GM20000 (cell line): ENCODE measurements around the gene NPLOC4.

Source experiments
- DNase-seq: peaks from one replicate; pipeline ENCODE4 v3.0.0; 2012; ENCODE audit warnings: low spot score
- CTCF ChIP-seq: IDR thresholded peaks from 2 replicates; pipeline ENCODE4 v1.5.1; 2012; ENCODE audit warnings: mild to moderate bottlenecking, control low read depth; ENCODE audit errors: extremely low read depth, missing control alignments

NPLOC4 gene

GRCh38 chr17:81550285-81550684 is 86.6 kb downstream of the NPLOC4 start:
- no peak for TF ChIP-seq CTCF
- DNase-seq: no peak

- DNase-seq: no peak
- no peak for TF ChIP-seq CTCF
These were observed 87.1 kb downstream of the NPLOC4 start for GRCh38 chr17:81549826-81550225.

- no peak for DNase-seq
- TF ChIP-seq CTCF: no peak
These were observed 87.8 kb downstream of the NPLOC4 start for GRCh38 chr17:81549031-81549557.

GRCh38 chr17:81547614-81547982 is 89.3 kb downstream of the NPLOC4 start:
- TF ChIP-seq CTCF: no peak
- no peak for DNase-seq

GRCh38 chr17:81546906-81547613 is 89.9 kb downstream of the NPLOC4 start:
- no peak for TF ChIP-seq CTCF
- DNase-seq: no peak

GRCh38 chr17:81545160-81545949 is 91.6 kb downstream of the NPLOC4 start:
- TF ChIP-seq CTCF: no peak
- no peak for DNase-seq

GRCh38 chr17:81544281-81544974 is 92.5 kb downstream of the NPLOC4 start:
- DNase-seq: no peak
- TF ChIP-seq CTCF: no peak
